ENCODE data around the gene ARNT2. TPM values are rescaled to one million over a fixed set of nuclear protein-coding genes. Genes with fewer than 3 reads are reported as not detected.

The ARNT2 gene
- total RNA-seq, 1 experiment from 2014 or later = 3.6 TPM

DNA sequence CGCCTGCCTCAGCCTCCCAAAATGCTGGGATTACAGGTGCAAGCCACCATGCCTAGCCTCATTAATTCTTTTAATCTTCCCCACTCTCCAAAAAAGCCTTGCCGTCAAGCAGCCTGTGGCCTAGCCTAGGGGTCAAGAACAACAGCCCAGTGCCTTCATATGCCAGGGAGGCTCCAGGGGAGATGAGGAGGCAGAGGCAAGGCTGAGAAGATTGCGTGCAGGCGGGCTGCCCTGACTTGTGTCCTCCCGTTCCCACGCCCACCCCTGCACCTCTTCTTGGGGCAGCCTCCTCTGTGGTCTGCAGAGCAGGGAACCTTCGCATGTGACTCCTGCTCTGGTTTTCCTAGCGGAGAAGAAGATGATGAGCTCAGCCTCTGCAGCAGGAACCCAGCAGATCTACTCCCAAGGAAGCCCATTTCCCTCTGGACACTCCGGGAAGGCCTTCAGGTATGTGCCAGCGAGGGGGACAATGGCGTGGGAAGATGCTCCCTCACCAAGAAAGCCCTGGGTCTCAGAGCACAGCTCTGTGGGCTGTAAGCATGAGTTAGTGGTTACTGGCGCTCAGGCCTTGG, 172.4 kb downstream of the ARNT2 start:
- Mint-ChIP-seq H3K4me3 (ENCODE audit: low read depth, unreplicated experiment) (no peak overlapping the region), H3K27me3 (ENCODE audit: unreplicated experiment) (peaks cover 14% of the 10 kb centered on the region), H3K9me3 (ENCODE audit: low read depth, unreplicated experiment) (no peaks in the 10 kb centered on the region), H3K27ac (ENCODE audit: unreplicated experiment) (no peak overlapping the region), H3K4me1 (ENCODE audit: low read depth, unreplicated experiment) (no peaks in the 10 kb centered on the region), H3K36me3 (ENCODE audit: insufficient read depth, unreplicated experiment) (no peaks in the 10 kb centered on the region)
- CTCF ChIA-PET = interaction anchor here (2.0 kb wide), 1 partner anchor 9 kb away, joined by 6 read pairs; no protein-coding TSS in a partner anchor
- no peak for DNase-seq
- BruUV-seq (replicated peaks) = no TSS peak
- intact Hi-C loops (cut with micrococcal nuclease; ENCODE audit: unreplicated experiment) = no loop called here
- TF ChIP-seq, protein P1, sequence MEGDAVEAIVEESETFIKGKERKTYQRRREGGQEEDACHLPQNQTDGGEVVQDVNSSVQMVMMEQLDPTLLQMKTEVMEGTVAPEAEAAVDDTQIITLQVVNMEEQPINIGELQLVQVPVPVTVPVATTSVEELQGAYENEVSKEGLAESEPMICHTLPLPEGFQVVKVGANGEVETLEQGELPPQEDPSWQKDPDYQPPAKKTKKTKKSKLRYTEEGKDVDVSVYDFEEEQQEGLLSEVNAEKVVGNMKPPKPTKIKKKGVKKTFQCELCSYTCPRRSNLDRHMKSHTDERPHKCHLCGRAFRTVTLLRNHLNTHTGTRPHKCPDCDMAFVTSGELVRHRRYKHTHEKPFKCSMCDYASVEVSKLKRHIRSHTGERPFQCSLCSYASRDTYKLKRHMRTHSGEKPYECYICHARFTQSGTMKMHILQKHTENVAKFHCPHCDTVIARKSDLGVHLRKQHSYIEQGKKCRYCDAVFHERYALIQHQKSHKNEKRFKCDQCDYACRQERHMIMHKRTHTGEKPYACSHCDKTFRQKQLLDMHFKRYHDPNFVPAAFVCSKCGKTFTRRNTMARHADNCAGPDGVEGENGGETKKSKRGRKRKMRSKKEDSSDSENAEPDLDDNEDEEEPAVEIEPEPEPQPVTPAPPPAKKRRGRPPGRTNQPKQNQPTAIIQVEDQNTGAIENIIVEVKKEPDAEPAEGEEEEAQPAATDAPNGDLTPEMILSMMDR (IDR thresholded peaks at IDR 0.05; ENCODE audit: unreplicated experiment) = no peak

DNA sequence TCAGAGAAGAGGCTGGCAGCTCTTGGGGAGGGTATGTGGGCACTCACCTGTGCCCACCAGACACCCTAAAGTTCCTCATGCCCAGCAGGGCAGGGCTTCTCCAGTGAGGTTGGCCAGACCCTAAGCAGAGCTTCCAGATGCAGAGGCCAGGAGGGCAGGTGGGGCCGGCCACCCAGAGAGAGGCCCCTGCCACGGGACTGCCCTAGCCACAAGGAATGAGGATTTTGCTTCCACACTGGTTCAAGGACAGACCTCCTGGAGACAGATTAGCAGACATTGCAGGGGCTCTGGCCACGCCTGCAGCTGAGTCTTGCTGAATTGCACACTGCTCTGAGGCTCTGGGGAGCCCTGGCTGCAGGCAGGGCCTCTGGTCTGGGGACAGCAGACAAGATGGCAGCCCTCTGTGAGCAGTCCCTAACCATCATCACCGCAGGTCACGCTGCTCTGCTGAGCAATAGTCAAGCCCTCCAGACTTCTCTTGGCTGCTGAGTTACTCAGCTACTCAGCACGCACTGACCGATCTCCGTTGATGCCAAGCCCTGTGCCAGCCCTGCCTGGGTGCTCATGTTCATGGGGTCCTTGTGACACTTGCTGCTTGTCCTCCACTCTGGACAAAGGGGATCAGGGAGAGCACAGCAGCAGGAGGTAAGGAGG, 173.5 kb downstream of the ARNT2 start:
- Mint-ChIP-seq H3K36me3 (ENCODE audit: insufficient read depth, unreplicated experiment) (no peaks in the 10 kb centered on the region), H3K4me1 (ENCODE audit: low read depth, unreplicated experiment) (no peaks in the 10 kb centered on the region), H3K27me3 (ENCODE audit: unreplicated experiment) (peaks cover 14% of the 10 kb centered on the region), H3K4me3 (ENCODE audit: low read depth, unreplicated experiment) (no peak overlapping the region), H3K9me3 (ENCODE audit: low read depth, unreplicated experiment) (no peaks in the 10 kb centered on the region), H3K27ac (ENCODE audit: unreplicated experiment) (no peak overlapping the region)
- no TSS peak for BruUV-seq (replicated peaks)
- no peak for DNase-seq
- intact Hi-C loops (cut with micrococcal nuclease; ENCODE audit: unreplicated experiment) = no loop called here
- CTCF ChIA-PET = interaction anchor here (2.0 kb wide), 1 partner anchor 10 kb away, joined by 6 read pairs; no protein-coding TSS in a partner anchor
- TF ChIP-seq, protein P1 (IDR thresholded peaks at IDR 0.05; ENCODE audit: unreplicated experiment) = no peak

DNA sequence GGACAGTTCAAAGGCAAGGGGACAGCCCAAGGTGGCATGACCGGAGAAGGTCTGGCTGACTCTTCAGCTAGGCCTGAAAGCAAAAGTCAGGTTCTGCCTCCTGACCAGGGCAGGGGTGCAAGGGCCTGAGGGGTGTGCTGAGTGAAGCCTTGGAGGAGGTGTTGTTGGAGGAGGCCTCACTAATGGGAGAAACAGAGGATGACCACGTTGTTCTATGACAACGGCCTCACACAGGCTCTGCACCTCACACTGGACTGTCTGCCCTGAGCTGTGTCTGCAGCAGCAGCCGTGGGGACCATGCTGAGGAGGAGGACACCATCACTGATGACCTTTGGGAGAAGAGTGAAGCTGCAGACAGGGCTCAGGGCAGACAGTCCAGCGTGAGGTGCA, 174.0 kb downstream of the ARNT2 start:
- Mint-ChIP-seq H3K27ac (ENCODE audit: unreplicated experiment) (no peak overlapping the region), H3K4me1 (ENCODE audit: low read depth, unreplicated experiment) (no peaks in the 10 kb centered on the region), H3K9me3 (ENCODE audit: low read depth, unreplicated experiment) (no peaks in the 10 kb centered on the region), H3K36me3 (ENCODE audit: insufficient read depth, unreplicated experiment) (no peaks in the 10 kb centered on the region), H3K4me3 (ENCODE audit: low read depth, unreplicated experiment) (no peak overlapping the region), H3K27me3 (ENCODE audit: unreplicated experiment) (peaks cover 14% of the 10 kb centered on the region)
- TF ChIP-seq, protein P1 (IDR thresholded peaks at IDR 0.05; ENCODE audit: unreplicated experiment) = no peak
- DNase-seq = no peak
- intact Hi-C loops (cut with micrococcal nuclease; ENCODE audit: unreplicated experiment) = no loop called here
- BruUV-seq (replicated peaks) = no TSS peak
- CTCF ChIA-PET = interaction anchor here (2.0 kb wide), 1 partner anchor 11 kb away, joined by 6 read pairs; no protein-coding TSS in a partner anchor

DNA sequence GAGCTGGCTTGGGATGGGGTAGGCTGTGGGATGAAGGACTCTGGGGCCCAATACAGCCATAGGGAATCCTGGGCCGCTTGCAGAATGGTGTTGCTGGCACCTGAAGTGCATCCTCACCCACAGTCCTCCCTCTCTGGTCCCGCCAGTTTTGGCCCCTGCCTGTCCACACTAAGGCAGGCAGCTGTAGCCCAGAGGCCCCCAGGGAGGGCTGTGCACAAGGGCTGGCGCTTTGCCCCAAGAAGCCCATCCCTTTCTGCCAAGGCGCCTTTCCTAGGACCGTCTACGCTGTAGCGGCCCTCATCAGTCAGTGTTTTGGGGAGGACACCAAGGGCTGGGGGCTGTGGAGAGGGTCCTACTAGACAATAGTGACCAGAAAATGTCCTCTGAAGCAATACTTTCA, 174.7 kb downstream of the ARNT2 start:
- no peak overlapping the region for H3K4me3 Mint-ChIP-seq (ENCODE audit: low read depth, unreplicated experiment)
- H3K27ac Mint-ChIP-seq (ENCODE audit: unreplicated experiment) = no peak overlapping the region
- CTCF ChIA-PET = interaction anchor here (1.4 kb wide), 1 partner anchor 197 kb away, joined by 3 read pairs; no protein-coding TSS in a partner anchor

More for the DNA sequence above, 174.7 kb downstream of the ARNT2 start:
- intact Hi-C loops (cut with micrococcal nuclease; ENCODE audit: unreplicated experiment) = no loop called here
- peaks cover 14% of the 10 kb centered on the region for H3K27me3 Mint-ChIP-seq (ENCODE audit: unreplicated experiment)
- no TSS peak for BruUV-seq (replicated peaks)
- H3K36me3 Mint-ChIP-seq (ENCODE audit: insufficient read depth, unreplicated experiment) = no peaks in the 10 kb centered on the region
- TF ChIP-seq, protein P1 (IDR thresholded peaks at IDR 0.05; ENCODE audit: unreplicated experiment) = no peak
- peaks cover 5% of the 10 kb centered on the region for H3K4me1 Mint-ChIP-seq (ENCODE audit: low read depth, unreplicated experiment)
- DNase-seq = no peak
- no peaks in the 10 kb centered on the region for H3K9me3 Mint-ChIP-seq (ENCODE audit: low read depth, unreplicated experiment)

All from Calu3 (cell line).